HCT116 (cell line): ENCODE measurements around the gene DPP10. TPM values are rescaled to one million over a fixed set of nuclear protein-coding genes. Genes with fewer than 3 reads are reported as not detected.

Experiments used
- ATAC-seq: fragments of 200-7000 bp; cut with Tn5 transposase; 2 replicates; pipeline ENCODE4 v1.9.1; 2020; ENCODE audit warnings: mild to moderate bottlenecking, moderate library complexity
- BruUV-seq: library from RNA; stranded (reverse); fragments of 400-500 nt; replicated peaks from 2 replicates; lab custom pipeline; 2021; lab: Mats Ljungman, UMichigan
- CTCF ChIA-PET: fragments of 300-600 bp; sonication (Branson Sonifier 250); formaldehyde crosslinking; loops from one replicate; lab custom pipeline; 2021; ENCODE audit warnings: antibody characterized with exemption; lab: Charles Lee
- POLR2A ChIA-PET: fragments of 300-600, 350-600 bp; sonication (Branson Sonifier 250); formaldehyde crosslinking; loops from one replicate; lab custom pipeline; 2021; ENCODE audit warnings: antibody characterized with exemption; lab: Charles Lee
- RAD21 ChIA-PET, 2 experiments: fragments of 300-600 bp; sonication (Branson Sonifier 250); formaldehyde crosslinking; loops; one replicate each; lab custom pipeline; 2023; ENCODE audit warnings: low total read pairs in 2 of 2; ENCODE audit not compliant: uncharacterized antibody in 2 of 2, unreplicated experiment in 2 of 2, low non-redundant PET in 1 of 2; lab: Charles Lee
- DNase-seq: peaks from one replicate; pipeline ENCODE4 v3.0.0-alpha.2; 2010; ENCODE audit warnings: low read depth, low spot score
- H2AFZ ChIP-seq: fragments of 200-600 bp; shearing (Covaris generic), sonication (generic); 2 replicates; pipeline ENCODE4 v1.6.1; 2017; ENCODE audit warnings: low read depth, mixed run types, mixed read lengths, antibody characterized with exemption, low read length; ENCODE audit not compliant: poor library complexity, severe bottlenecking
- H3K27ac ChIP-seq: 2 replicates; pipeline ENCODE4 v1.5.1; 2012; ENCODE audit warnings: low read depth, low read length
- H3K27me3 ChIP-seq: fragments of 200-600 bp; sonication (generic); 2 replicates; pipeline ENCODE4 v1.6.1; 2016; ENCODE audit warnings: mixed run types, low read length, mixed read lengths; ENCODE audit not compliant: insufficient read depth
- H3K36me3 ChIP-seq, 2 experiments: fragments of 200-500 bp in 1 of 2; fragments of 200-600 bp in 1 of 2; sonication (Bioruptor generic) in 1 of 2; sonication (generic) in 1 of 2; 2 replicates each; pipeline versions ENCODE4 v1.5.1 to v1.6.1; 2014 to 2016; ENCODE audit warnings: low read length in 2 of 2, inconsistent platforms in 1 of 2, mixed read lengths in 1 of 2, mixed run types in 1 of 2; ENCODE audit not compliant: insufficient read depth in 2 of 2, control insufficient read depth in 1 of 2
- H3K4me1 ChIP-seq, 2 experiments: fragments of 200-600 bp in 1 of 2; sonication (generic) in 1 of 2; 2 replicates each; pipeline versions ENCODE4 v1.5.1 to v1.6.1; 2012 to 2017; ENCODE audit warnings: low read length in 2 of 2, inconsistent platforms in 1 of 2, mild to moderate bottlenecking in 1 of 2, mixed read lengths in 1 of 2, mixed run types in 1 of 2, moderate library complexity in 1 of 2; ENCODE audit not compliant: insufficient read depth in 2 of 2, control insufficient read depth in 1 of 2
- H3K4me2 ChIP-seq: fragments of 200-600 bp; sonication (generic); 2 replicates; pipeline ENCODE4 v1.6.1; 2017; ENCODE audit warnings: mixed run types, low read length, mixed read lengths
- H3K4me3 ChIP-seq, 2 experiments: fragments of 200-600 bp in 1 of 2; sonication (generic) in 1 of 2; replicated peaks in 1 of 2; 2 replicates each; pipeline ENCODE4 v1.5.1; 2011 to 2016; ENCODE audit warnings: low read length in 2 of 2, control low read depth in 1 of 2, low read depth in 1 of 2, mild to moderate bottlenecking in 1 of 2, mixed read lengths in 1 of 2, mixed run types in 1 of 2
- H3K79me2 ChIP-seq: fragments of 200-600 bp; sonication (generic); 2 replicates; pipeline ENCODE4 v1.6.1; 2017; ENCODE audit warnings: mild to moderate bottlenecking, mixed run types, low read length, moderate library complexity, mixed read lengths; ENCODE audit not compliant: insufficient read depth
- H3K9ac ChIP-seq: fragments of 200-600 bp; sonication (generic); 2 replicates; pipeline ENCODE4 v1.6.1; 2016; ENCODE audit warnings: low read length, mixed read lengths
- H3K9me2 ChIP-seq: fragments of 200-600 bp; sonication (generic), shearing (Covaris generic); 2 replicates; pipeline ENCODE4 v1.6.1; 2017; ENCODE audit warnings: mixed run types, mild to moderate bottlenecking, moderate library complexity; ENCODE audit not compliant: insufficient read depth
- H3K9me3 ChIP-seq, 2 experiments: fragments of 200-500 bp in 1 of 2; fragments of 200-600 bp in 1 of 2; sonication (Bioruptor generic) in 1 of 2; sonication (generic) in 1 of 2; 2 replicates each; pipeline ENCODE4 v1.6.1; 2014 to 2017; ENCODE audit warnings: low read length in 2 of 2, mixed read lengths in 2 of 2, inconsistent platforms in 1 of 2, low read depth in 1 of 2, mild to moderate bottlenecking in 1 of 2, mixed run types in 1 of 2, moderate library complexity in 1 of 2; ENCODE audit not compliant: control insufficient read depth in 1 of 2, insufficient read depth in 1 of 2
- H4K20me1 ChIP-seq: fragments of 200-600 bp; sonication (generic), shearing (Covaris generic); 2 replicates; pipeline ENCODE4 v1.6.1; 2017; ENCODE audit warnings: mixed run types, mild to moderate bottlenecking, moderate library complexity; ENCODE audit not compliant: insufficient read depth
- ATF3 ChIP-seq: IDR thresholded peaks from 2 replicates; pipeline ENCODE4 v1.6.1; 2012
- CEBPB ChIP-seq: IDR thresholded peaks from 2 replicates; pipeline ENCODE4 v1.6.1; 2012; ENCODE audit warnings: low read depth
- CTCF ChIP-seq, 3 experiments: fragments of 200-600 bp in 1 of 3; sonication (generic) in 1 of 3; IDR thresholded peaks in 2 of 3; conservative IDR thresholded peaks in 1 of 3; 2 replicates each; pipeline ENCODE4 v1.5.1; 2012 to 2017; ENCODE audit warnings: low read depth in 2 of 3, low read length in 2 of 3, antibody characterized with exemption in 1 of 3, borderline replicate concordance in 1 of 3, control low read depth in 1 of 3, mild to moderate bottlenecking in 1 of 3, mixed read lengths in 1 of 3, mixed run types in 1 of 3, moderate library complexity in 1 of 3; ENCODE audit not compliant: insufficient read depth in 1 of 3
- EGR1 ChIP-seq: IDR thresholded peaks from 2 replicates; pipeline ENCODE4 v1.6.1; 2012; ENCODE audit warnings: low read depth
- EZH2phosphoT487 ChIP-seq: fragments of 200-600 bp; IDR thresholded peaks from 2 replicates; pipeline ENCODE4 v1.6.1; 2018; ENCODE audit warnings: antibody characterized with exemption, borderline replicate concordance
- FOSL1 ChIP-seq: IDR thresholded peaks from 2 replicates; pipeline ENCODE4 v1.6.1; 2012; ENCODE audit warnings: low read depth
- JUND ChIP-seq: IDR thresholded peaks from 2 replicates; pipeline ENCODE4 v1.6.1; 2012
- MAX ChIP-seq: IDR thresholded peaks from 2 replicates; pipeline ENCODE4 v1.6.1; 2012
- POLR2AphosphoS5 ChIP-seq: IDR thresholded peaks from 2 replicates; pipeline ENCODE4 v1.6.1; 2011; ENCODE audit warnings: mild to moderate bottlenecking, low read depth, low read length, moderate library complexity
- RAD21 ChIP-seq: IDR thresholded peaks from 2 replicates; pipeline ENCODE4 v1.6.1; 2012; ENCODE audit warnings: low read depth, mild to moderate bottlenecking
- SIN3A ChIP-seq: IDR thresholded peaks from 2 replicates; pipeline ENCODE4 v1.6.1; 2012; ENCODE audit warnings: low read depth
- SP1 ChIP-seq: IDR thresholded peaks from 2 replicates; pipeline ENCODE4 v1.6.1; 2012; ENCODE audit warnings: low read depth
- SRF ChIP-seq: IDR thresholded peaks from 2 replicates; pipeline ENCODE4 v1.6.1; 2012; ENCODE audit warnings: low read depth
- TCF7L2 ChIP-seq: IDR thresholded peaks from 2 replicates; pipeline ENCODE4 v1.7.0; 2011; ENCODE audit warnings: borderline replicate concordance, inconsistent platforms; ENCODE audit not compliant: insufficient read depth, insufficient read length; ENCODE audit errors: extremely low read depth
- ZBTB33 ChIP-seq: IDR thresholded peaks from 2 replicates; pipeline ENCODE4 v1.6.1; 2011; ENCODE audit warnings: mild to moderate bottlenecking, low read length, moderate library complexity; ENCODE audit not compliant: insufficient replicate concordance; ENCODE audit errors: extremely low read depth
- ZFX ChIP-seq: fragments of 450-650 bp; IDR thresholded peaks from 2 replicates; pipeline ENCODE4 v1.6.1; 2017
- ZNF274 ChIP-seq: fragments of 200-500 bp; sonication (Bioruptor generic); IDR thresholded peaks from 2 replicates; pipeline ENCODE4 v1.6.1; 2014; ENCODE audit warnings: mild to moderate bottlenecking, low read depth, low read length, inconsistent platforms
- intact Hi-C: fragments of 100-400 bp; cut with micrococcal nuclease; formaldehyde crosslinking; loops from 2 replicates; pipeline ENCODE4 v1.10.0; 2022
- total RNA-seq: library from RNA; stranded (reverse); gene quantifications from one replicate; pipeline ENCODE4 v1.2.1, GENCODE V29; 2021; ENCODE audit not compliant: unreplicated experiment

DPP10 gene
- total RNA-seq, 1 experiment from 2014 or later = not detected

- Histone ChIP-seq H3K4me2 (no peak overlapping the region), H3K9ac (no peak overlapping the region), H3K27ac (no peak overlapping the region), H3K4me1 (no peaks in the 10 kb centered on the region), H3K79me2 (no peaks in the 10 kb centered on the region), H4K20me1 (no peaks in the 10 kb centered on the region), H3K9me3 (peaks cover 0 to 12% of the 10 kb centered on the region in 2 experiments; a peak in 2 of 4 replicates), H2AFZ (no peak overlapping the region), H3K27me3 (no peaks in the 10 kb centered on the region), H3K9me2 (no peaks in the 10 kb centered on the region), H3K36me3 (no peaks in the 10 kb centered on the region), H3K4me3 (no peak overlapping the region)
- intact Hi-C loops = no loop called here
- TF ChIP-seq CEBPB (no peak), ZFX (no peak), ZBTB33 (no peak), ATF3 (no peak)
- ATAC-seq = no peak
- ChIA-PET CTCF (no interaction called here), RAD21 (no interaction called here), POLR2A (no interaction called here)
- BruUV-seq = no TSS peak
- DNase-seq = no peak
Measured at GRCh38 chr2:114937366-114937930, 495.0 kb downstream of the DPP10 start.

GRCh38 chr2:114940785-114941458 is 498.5 kb downstream of the DPP10 start:
- no peak for DNase-seq
- Histone ChIP-seq H3K27me3 (no peaks in the 10 kb centered on the region), H3K4me2 (no peak overlapping the region), H3K4me3 (no peak overlapping the region), H3K36me3 (no peaks in the 10 kb centered on the region), H3K4me1 (no peaks in the 10 kb centered on the region), H2AFZ (no peak overlapping the region), H4K20me1 (no peaks in the 10 kb centered on the region), H3K27ac (no peak overlapping the region), H3K9me2 (no peaks in the 10 kb centered on the region), H3K9me3 (peaks cover 5 to 8% of the 10 kb centered on the region in 2 experiments; a peak in 1 of 4 replicates), H3K79me2 (no peaks in the 10 kb centered on the region), H3K9ac (no peak overlapping the region)
- POLR2A ChIA-PET = no interaction called here
- ATAC-seq = no peak
- RAD21 ChIA-PET = no interaction called here
- CTCF ChIA-PET = no interaction called here
- no TSS peak for BruUV-seq
- intact Hi-C loops = no loop called here
- no peak for TF ChIP-seq RAD21
- no peak for TF ChIP-seq SP1
- no peak for TF ChIP-seq TCF7L2
- no peak for TF ChIP-seq JUND
- TF ChIP-seq EZH2phosphoT487 = no peak
- TF ChIP-seq POLR2AphosphoS5 = no peak
- TF ChIP-seq FOSL1 = no peak
- TF ChIP-seq SRF = no peak
- no peak for TF ChIP-seq EGR1
- TF ChIP-seq CTCF (IDR thresholded peaks at IDR 0.05 in 2 of 3, conservative IDR thresholded peaks at IDR 0.05 in 1 of 3; ENCODE audit: borderline replicate concordance in 1 of 3, insufficient read depth in 1 of 3, low read depth in 2 of 3, low read length in 2 of 3) = no peak
- no peak for TF ChIP-seq SIN3A
- TF ChIP-seq ZNF274 = no peak
- no peak for TF ChIP-seq MAX
